Glutamatergic neuron (in vitro differentiated cells): ENCODE results near the gene ZFYVE19. TPM values are rescaled to one million over a fixed set of nuclear protein-coding genes. Genes with fewer than 3 reads are reported as not detected.

ENCODE experiments used
- DNase-seq: peaks from one replicate; pipeline ENCODE4 v3.0.0; 2022
- H3K27ac Mint-ChIP-seq: one replicate; pipeline ENCODE4 v1.8.0; 2020; ENCODE audit warnings: mild to moderate bottlenecking, mixed read lengths, inconsistent platforms; ENCODE audit not compliant: unreplicated experiment
- H3K27me3 Mint-ChIP-seq: one replicate; pipeline ENCODE4 v1.8.0; 2020; ENCODE audit warnings: mild to moderate bottlenecking, moderate library complexity, mixed read lengths, inconsistent platforms; ENCODE audit not compliant: unreplicated experiment
- H3K36me3 Mint-ChIP-seq: one replicate; pipeline ENCODE4 v1.8.0; 2020; ENCODE audit warnings: mild to moderate bottlenecking, mixed read lengths, inconsistent platforms; ENCODE audit not compliant: unreplicated experiment
- H3K4me1 Mint-ChIP-seq: one replicate; pipeline ENCODE4 v1.8.0; 2020; ENCODE audit warnings: mild to moderate bottlenecking, low read depth, mixed read lengths, inconsistent platforms; ENCODE audit not compliant: unreplicated experiment
- H3K4me3 Mint-ChIP-seq: one replicate; pipeline ENCODE4 v1.8.0; 2020; ENCODE audit warnings: mild to moderate bottlenecking, mixed read lengths, inconsistent platforms; ENCODE audit not compliant: unreplicated experiment
- H3K9me3 Mint-ChIP-seq: one replicate; pipeline ENCODE4 v1.8.0; 2020; ENCODE audit warnings: mild to moderate bottlenecking, moderate library complexity, mixed read lengths, inconsistent platforms; ENCODE audit not compliant: unreplicated experiment
- CTCF ChIP-seq: fragments of 200-600 bp; sonication (generic); IDR thresholded peaks from one replicate; pipeline ENCODE4 v1.5.0; 2021; ENCODE audit not compliant: partially characterized antibody, unreplicated experiment
- total RNA-seq: library from RNA; stranded (reverse); fragmentation: NEBNext Ultra II Directional; extraction: Animal tissue kit (Norgen Biotek cat#: 25700); gene quantifications from one replicate; pipeline ENCODE4 v1.2.1, GENCODE V29; 2021; ENCODE audit not compliant: unreplicated experiment

Gene ZFYVE19
- total RNA-seq, 1 donor from 2014 or later: 11.8 TPM

DNA sequence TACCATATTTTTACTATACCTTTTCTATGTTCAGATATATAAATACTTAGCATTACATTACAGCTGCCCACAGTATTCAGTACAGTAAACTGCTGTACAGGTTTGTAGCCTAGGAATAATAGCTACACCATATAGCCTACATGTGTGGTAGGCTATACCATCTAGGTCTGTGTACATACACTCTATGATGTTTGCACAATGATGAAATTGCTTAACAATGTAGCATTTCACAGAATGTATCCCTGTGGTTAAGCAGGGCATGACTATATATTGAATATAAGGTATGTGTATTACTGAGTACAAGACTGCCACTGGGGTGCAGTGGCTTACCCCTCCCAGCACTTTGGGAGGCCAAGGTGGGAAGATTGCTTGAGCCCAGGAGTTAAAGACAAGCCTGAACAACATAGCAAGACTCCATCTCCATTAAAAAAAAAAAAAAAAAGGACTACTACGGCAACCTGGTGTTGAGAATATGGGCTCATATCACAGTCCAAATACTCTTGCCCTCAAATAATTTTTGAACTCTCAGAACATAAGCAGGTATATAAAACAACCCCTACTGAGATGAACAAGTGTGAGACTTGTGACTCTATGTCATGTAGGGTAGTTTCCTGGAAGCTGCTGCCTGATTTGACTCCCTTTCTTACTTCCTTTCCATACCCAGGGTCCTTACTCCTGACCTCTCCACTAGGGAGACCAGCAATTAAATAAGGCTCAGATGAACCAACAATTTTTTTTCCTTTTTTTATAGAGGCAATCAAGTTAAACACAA is 16.9 kb downstream of the ZFYVE19 start:
- Mint-ChIP-seq H3K27me3 (peaks cover 2% of the 10 kb centered on the region), H3K9me3 (no peaks in the 10 kb centered on the region), H3K4me3 (no peak overlapping the region), H3K4me1 (no peaks in the 10 kb centered on the region), H3K36me3 (no peaks in the 10 kb centered on the region), H3K27ac (no peak overlapping the region)
- DNase-seq: no peak
- no peak for TF ChIP-seq CTCF

DNA sequence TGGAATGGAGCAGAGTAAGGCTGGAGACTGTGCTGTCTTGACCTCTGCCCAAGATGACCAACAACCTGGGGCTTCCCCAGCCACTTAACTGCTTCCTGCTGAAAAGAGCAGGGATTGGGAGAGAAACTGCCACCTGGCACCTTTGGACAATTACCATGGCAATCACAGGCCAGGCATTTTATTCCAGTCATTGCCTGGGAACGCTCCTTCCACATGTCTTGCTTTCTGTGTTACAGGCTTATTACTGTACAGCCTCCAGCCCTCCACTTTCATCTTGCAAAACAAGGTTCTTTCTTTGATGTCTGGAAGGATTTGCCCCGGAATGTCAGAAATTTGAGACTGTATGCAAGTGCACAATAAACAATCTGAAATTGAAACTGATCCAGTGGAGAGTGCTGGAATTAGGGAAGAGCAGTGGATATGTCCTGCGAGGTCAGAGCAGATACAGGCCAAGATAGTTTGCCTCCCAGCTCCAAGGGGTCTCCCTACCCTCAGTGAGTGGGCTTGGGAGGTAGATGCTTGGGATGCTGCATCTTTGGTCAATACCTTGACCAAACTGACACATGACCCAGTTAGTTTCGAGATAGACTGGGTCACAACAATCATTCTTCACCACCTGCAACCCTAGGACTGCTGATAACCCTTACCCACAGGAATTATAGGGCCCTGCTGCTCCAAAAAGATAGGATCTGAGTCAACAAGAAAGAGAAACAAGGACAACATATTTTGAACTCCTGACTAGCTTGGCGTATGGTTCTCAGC is 19.0 kb downstream of the ZFYVE19 start:
- Mint-ChIP-seq H3K4me3 (no peak overlapping the region), H3K4me1 (no peaks in the 10 kb centered on the region), H3K36me3 (no peaks in the 10 kb centered on the region), H3K27ac (no peak overlapping the region), H3K27me3 (peaks cover 2% of the 10 kb centered on the region), H3K9me3 (no peaks in the 10 kb centered on the region)
- DNase-seq: no peak
- no peak for TF ChIP-seq CTCF

GRCh38 chr15:40826423-40827075 is 19.7 kb downstream of the ZFYVE19 start:
- peaks cover 2% of the 10 kb centered on the region for H3K27me3 Mint-ChIP-seq
- DNase-seq: no peak
- no peak overlapping the region for H3K4me3 Mint-ChIP-seq
- no peaks in the 10 kb centered on the region for H3K4me1 Mint-ChIP-seq
- no peak overlapping the region for H3K27ac Mint-ChIP-seq
- H3K9me3 Mint-ChIP-seq: peaks cover under 1% of the 10 kb centered on the region
- no peaks in the 10 kb centered on the region for H3K36me3 Mint-ChIP-seq
- no peak for TF ChIP-seq CTCF

- Mint-ChIP-seq H3K27me3 (peaks cover 2% of the 10 kb centered on the region), H3K27ac (no peak within 1 kb of the TSS), H3K36me3 (no peaks in the 10 kb centered on the region), H3K4me1 (no peaks in the 10 kb centered on the region), H3K9me3 (peaks cover 3% of the 10 kb centered on the region), H3K4me3 (no peak within 1 kb of the TSS)
- no peak for TF ChIP-seq CTCF
- no peak for DNase-seq
Observed at GRCh38 chr15:40828447-40829036, 21.7 kb downstream of the ZFYVE19 start, which contains the start of gene PPP1R14D. Gene PPP1R14D (minus strand): TSS chr15:40828708. CDS start chr15:40828641, 67 bp downstream.
